BE2C (cell line): ENCODE measurements around the gene MC3R.
A peak's percentile ranks its signal among the peaks of the same experiment; 100 is the strongest.

Source experiments
- DNase-seq: peaks from one replicate; pipeline ENCODE4 v3.0.0-alpha.2; 2020
- H3K27me3 ChIP-seq: fragments of 250-450 bp; sonication (Bioruptor Pico); 2 replicates; pipeline ENCODE4 v1.5.1; 2020; ENCODE audit warnings: mild to moderate bottlenecking
- H3K36me3 ChIP-seq: fragments of 250-450 bp; sonication (Bioruptor Pico); 2 replicates; pipeline ENCODE4 v1.5.1; 2020; ENCODE audit warnings: mild to moderate bottlenecking
- H3K4me1 ChIP-seq: fragments of 250-450 bp; sonication (Bioruptor Pico); 2 replicates; pipeline ENCODE4 v1.5.1; 2020
- H3K4me3 ChIP-seq: 2 replicates; pipeline ENCODE4 v1.5.1; 2011; ENCODE audit warnings: low read depth, low read length
- H3K9me3 ChIP-seq: fragments of 250-450 bp; sonication (Bioruptor Pico); 2 replicates; pipeline ENCODE4 v1.5.1; 2020
- TF ChIP-seq, protein P1 (sequence below): IDR thresholded peaks from 2 replicates; pipeline ENCODE4 v1.5.1; 2012; ENCODE audit warnings: mild to moderate bottlenecking, low read depth, low read length

Gene MC3R

DNA sequence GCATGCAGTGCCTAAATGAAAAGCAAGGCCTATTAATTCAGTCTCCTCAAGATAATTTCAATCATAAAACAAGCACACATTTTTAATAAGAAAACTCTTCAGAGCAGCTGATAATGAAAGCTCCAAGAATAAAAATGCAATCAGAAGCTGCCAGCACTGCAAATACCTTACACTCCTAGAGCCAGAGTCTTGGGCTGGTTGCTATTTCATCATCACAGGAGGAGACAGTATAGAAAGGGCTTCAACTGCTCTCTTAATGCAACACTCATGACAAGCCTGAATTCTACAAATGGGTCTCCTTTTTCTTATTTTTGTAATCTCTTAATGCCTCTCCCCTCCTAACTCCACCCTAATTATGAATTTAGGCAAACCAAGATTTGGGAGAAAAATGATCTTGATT is 11.2 kb upstream of the MC3R start:
- Histone ChIP-seq H3K36me3 (no peaks in the 10 kb centered on the region), H3K27me3 (0 out of 2 replicates have a peak, but pooled peaks cover 5% of the 10 kb centered on the region), H3K4me1 (no peaks in the 10 kb centered on the region), H3K9me3 (no peaks in the 10 kb centered on the region; the same call in 1 of the 2 replicates), H3K4me3 (no peak overlapping the region)
- no peak for DNase-seq
- TF ChIP-seq, protein P1, sequence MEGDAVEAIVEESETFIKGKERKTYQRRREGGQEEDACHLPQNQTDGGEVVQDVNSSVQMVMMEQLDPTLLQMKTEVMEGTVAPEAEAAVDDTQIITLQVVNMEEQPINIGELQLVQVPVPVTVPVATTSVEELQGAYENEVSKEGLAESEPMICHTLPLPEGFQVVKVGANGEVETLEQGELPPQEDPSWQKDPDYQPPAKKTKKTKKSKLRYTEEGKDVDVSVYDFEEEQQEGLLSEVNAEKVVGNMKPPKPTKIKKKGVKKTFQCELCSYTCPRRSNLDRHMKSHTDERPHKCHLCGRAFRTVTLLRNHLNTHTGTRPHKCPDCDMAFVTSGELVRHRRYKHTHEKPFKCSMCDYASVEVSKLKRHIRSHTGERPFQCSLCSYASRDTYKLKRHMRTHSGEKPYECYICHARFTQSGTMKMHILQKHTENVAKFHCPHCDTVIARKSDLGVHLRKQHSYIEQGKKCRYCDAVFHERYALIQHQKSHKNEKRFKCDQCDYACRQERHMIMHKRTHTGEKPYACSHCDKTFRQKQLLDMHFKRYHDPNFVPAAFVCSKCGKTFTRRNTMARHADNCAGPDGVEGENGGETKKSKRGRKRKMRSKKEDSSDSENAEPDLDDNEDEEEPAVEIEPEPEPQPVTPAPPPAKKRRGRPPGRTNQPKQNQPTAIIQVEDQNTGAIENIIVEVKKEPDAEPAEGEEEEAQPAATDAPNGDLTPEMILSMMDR, result no peak

DNA sequence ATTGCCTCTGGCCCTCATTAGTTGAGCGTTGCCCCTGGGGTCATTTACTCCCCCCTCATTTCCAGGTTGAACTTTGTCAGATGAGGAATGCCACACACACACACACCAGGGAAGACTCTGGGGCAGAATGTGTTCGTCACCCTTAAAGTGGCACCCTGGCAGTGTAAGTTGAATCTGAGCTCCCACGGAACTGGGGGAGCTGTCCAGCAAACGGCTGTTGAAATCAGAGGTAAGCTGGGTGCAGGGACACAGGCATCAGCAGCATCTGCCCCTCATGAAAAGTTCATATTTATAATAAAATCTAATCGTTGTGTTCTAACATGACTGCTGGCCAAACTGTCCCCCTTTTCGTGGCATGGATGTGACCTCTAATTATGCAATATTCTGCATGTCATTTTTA is 4.3 kb upstream of the MC3R start:
- TF ChIP-seq, protein P1, result no peak
- no peaks in the 10 kb centered on the region for H3K36me3 ChIP-seq
- no peak for DNase-seq
- peaks cover 6% of the 10 kb centered on the region; the same call in 1 of the 2 replicates for H3K27me3 ChIP-seq
- no peak overlapping the region for H3K4me3 ChIP-seq
- H3K9me3 ChIP-seq, result no peaks in the 10 kb centered on the region
- H3K4me1 ChIP-seq, result no peaks in the 10 kb centered on the region

DNA sequence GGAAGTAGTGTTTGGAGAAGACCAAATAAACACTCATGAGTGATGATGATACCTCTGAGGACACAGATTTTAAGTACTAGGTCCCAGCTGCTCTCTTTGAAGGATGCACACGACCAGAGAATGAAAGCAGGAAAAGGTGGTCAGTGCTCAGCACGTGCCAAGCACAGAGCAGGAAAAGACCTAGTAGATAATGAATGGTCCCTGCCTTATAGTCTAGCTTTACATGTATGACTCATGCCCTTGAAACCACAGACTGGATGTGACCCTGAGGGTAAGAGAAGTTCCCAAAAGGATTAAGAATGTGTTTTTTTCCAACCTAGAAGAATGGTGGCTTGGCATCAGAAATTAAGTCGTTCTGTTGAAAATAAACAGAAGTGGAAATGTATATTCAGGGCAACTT is 2.8 kb upstream of the MC3R start:
- no peaks in the 10 kb centered on the region for H3K36me3 ChIP-seq
- TF ChIP-seq, protein P1, result no peak
- H3K27me3 ChIP-seq, result peaks cover 6% of the 10 kb centered on the region; the same call in 1 of the 2 replicates
- H3K9me3 ChIP-seq, result no peaks in the 10 kb centered on the region
- H3K4me3 ChIP-seq, result no peak overlapping the region
- H3K4me1 ChIP-seq, result no peaks in the 10 kb centered on the region
- DNase-seq, result no peak

DNA sequence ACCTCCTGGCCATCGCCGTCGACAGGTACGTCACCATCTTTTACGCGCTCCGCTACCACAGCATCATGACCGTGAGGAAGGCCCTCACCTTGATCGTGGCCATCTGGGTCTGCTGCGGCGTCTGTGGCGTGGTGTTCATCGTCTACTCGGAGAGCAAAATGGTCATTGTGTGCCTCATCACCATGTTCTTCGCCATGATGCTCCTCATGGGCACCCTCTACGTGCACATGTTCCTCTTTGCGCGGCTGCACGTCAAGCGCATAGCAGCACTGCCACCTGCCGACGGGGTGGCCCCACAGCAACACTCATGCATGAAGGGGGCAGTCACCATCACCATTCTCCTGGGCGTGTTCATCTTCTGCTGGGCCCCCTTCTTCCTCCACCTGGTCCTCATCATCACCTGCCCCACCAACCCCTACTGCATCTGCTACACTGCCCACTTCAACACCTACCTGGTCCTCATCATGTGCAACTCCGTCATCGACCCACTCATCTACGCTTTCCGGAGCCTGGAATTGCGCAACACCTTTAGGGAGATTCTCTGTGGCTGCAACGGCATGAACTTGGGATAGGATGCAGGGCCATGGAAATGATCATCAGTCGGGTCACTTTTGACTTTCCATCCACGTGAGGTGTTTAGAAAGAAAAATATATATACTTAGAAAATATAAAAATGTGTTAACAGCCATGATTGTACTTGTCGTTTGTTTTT is 868 bp downstream of the MC3R start:
- Histone ChIP-seq H3K4me1 (no peaks in the 10 kb centered on the region), H3K36me3 (no peaks in the 10 kb centered on the region), H3K27me3 (peaks cover 9% of the 10 kb centered on the region; the same call in 1 of the 2 replicates), H3K4me3 (no peak overlapping the region), H3K9me3 (no peaks in the 10 kb centered on the region)
- TF ChIP-seq, protein P1, result peak; percentile 80
- DNase-seq, result peak; percentile 72

DNA sequence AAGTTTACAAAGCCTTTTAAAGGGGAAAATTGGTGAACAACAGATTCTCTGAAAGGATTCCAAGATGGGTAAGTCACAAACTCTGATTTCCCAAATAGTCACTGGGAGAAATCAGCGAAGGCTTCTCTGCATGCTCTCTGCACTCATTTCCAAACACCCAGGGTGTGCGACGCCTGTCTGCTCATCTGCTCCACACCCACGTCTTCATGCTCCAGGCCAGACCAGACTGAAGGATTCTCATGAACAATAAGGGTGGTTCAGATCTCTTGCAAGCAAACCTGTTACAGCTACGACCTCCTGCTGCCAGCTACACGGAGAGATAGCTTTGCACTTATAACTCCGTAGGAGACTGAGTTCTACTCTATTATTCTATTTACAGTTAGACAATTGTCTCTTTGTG is 1.4 kb downstream of the MC3R start:
- no peaks in the 10 kb centered on the region for H3K36me3 ChIP-seq
- TF ChIP-seq, protein P1, result no peak
- DNase-seq, result no peak
- no peak overlapping the region for H3K4me3 ChIP-seq
- H3K4me1 ChIP-seq, result no peaks in the 10 kb centered on the region
- peaks cover 9% of the 10 kb centered on the region; the same call in 1 of the 2 replicates for H3K27me3 ChIP-seq
- H3K9me3 ChIP-seq, result no peaks in the 10 kb centered on the region

DNA sequence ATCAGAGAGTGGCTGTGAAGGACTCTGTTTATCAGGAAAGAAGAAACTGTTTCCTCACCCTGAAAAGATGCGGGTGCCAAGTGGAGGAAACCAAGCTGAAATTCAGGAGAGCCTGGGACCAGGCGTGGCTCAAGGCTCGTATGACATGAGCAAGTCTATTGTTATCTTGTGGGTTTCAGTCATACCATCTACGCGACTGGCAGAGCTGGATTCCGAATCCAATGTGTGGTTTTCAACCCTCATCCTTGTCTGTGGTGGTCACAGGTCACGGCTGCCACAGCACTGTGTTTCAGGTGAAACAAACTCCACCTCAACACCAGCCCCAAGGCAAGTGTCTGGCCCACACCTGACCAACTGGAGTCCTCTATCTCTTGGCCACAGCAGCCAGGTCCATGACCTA is 9.1 kb downstream of the MC3R start:
- no peak overlapping the region for H3K4me3 ChIP-seq
- no peak for DNase-seq
- TF ChIP-seq, protein P1, result no peak
- no peaks in the 10 kb centered on the region for H3K4me1 ChIP-seq
- H3K9me3 ChIP-seq, result no peaks in the 10 kb centered on the region
- H3K27me3 ChIP-seq, result 0 out of 2 replicates have a peak, but pooled peaks cover 3% of the 10 kb centered on the region
- H3K36me3 ChIP-seq, result no peaks in the 10 kb centered on the region
